Mesodermal cell (in vitro differentiated cells): ENCODE measurements around the gene ERC1.
A peak's percentile ranks its signal among the peaks of the same experiment; 100 is the strongest.
"Not testable (repeated sequence)": the region's sequence is repeated elsewhere in the genome, so short reads cannot be mapped to it uniquely, and the experiment has no call there.

Source experiments
- H3K27ac ChIP-seq: 2 replicates; pipeline ENCODE4 v1.7.0; 2013; ENCODE audit warnings: mild to moderate bottlenecking, low read depth, low read length, moderate library complexity; ENCODE audit not compliant: severe bottlenecking
- H3K36me3 ChIP-seq: 2 replicates; pipeline ENCODE4 v1.7.1; 2013; ENCODE audit warnings: mild to moderate bottlenecking, low read length, moderate library complexity; ENCODE audit not compliant: control insufficient read depth, insufficient read depth
- H3K4me1 ChIP-seq: one replicate; pipeline ENCODE4 v1.7.1; 2013; ENCODE audit warnings: mild to moderate bottlenecking, low read length; ENCODE audit not compliant: insufficient read depth, control insufficient read depth, poor library complexity, severe bottlenecking
- H3K4me3 ChIP-seq: 2 replicates; pipeline ENCODE4 v1.7.0; 2013; ENCODE audit warnings: low read length, control low read depth, mild to moderate bottlenecking; ENCODE audit not compliant: insufficient read depth, poor library complexity, severe bottlenecking; ENCODE audit errors: extremely low read depth
- H3K9me3 ChIP-seq: 2 replicates; pipeline ENCODE4 v1.7.1; 2013; ENCODE audit warnings: mild to moderate bottlenecking, low read length, moderate library complexity; ENCODE audit not compliant: control insufficient read depth
- WGBS, 2 experiments: methylation state at CpG; one replicate each; pipeline ENCODE4 v1.1.5; 2013; ENCODE audit warnings: missing lambda C conversion rate in 2 of 2; ENCODE audit not compliant: insufficient coverage in 2 of 2; 5-methylcytosine and 5-hydroxymethylcytosine counted together

The ERC1 gene

DNA sequence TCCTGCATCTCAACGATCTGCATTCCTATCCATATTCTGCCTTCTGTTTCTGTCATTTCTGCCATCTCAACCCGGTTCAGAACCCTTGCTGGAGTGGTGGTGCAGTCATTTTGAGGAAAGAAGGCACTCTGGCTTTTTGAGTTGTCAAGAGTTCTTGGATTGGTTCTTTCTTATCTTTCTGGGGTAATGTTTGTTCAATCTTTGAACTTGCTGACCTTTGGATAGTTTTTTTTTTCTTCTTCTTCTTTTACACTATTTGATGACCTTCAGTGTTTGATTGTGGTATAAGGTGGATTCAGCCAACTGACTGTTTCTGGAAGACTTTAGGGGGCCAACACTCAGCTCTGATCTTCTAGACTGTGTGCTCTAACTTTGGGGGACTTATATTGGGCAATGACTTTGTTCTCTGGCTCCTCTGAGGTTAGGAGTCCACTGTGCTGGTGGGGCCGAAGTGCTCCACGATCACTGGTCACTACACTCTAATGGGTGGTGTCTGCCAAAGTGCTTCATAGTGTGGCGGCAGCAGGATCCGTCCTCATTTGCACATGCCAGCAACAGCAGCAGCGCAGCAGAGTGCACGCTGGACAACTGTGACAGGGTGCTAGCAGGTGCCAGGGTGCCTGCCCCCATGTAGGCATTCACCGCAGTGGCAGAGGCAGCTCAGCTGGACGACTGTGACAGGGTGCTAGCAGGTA, 347.6 kb downstream of the ERC1 start:
- Histone ChIP-seq H3K9me3 (no peaks in the 10 kb centered on the region), H3K27ac (no peak overlapping the region), H3K4me3 (no peak overlapping the region), H3K36me3 (no peaks in the 10 kb centered on the region), H3K4me1 (no peaks in the 10 kb centered on the region)
- 98 to 99% methylated on average over 8 of the region's 10 CpGs for WGBS, 2 experiments

GRCh38 chr12:1339178-1339541, 348.1 kb downstream of the ERC1 start:
- WGBS, 2 experiments: 90 to 92% methylated on average over 4 to 6 of the region's 8 CpGs
- not testable (repeated sequence) for H3K4me3 ChIP-seq, H3K36me3 ChIP-seq, H3K27ac ChIP-seq, H3K9me3 ChIP-seq, H3K4me1 ChIP-seq

GRCh38 chr12:1339618-1340319, 348.7 kb downstream of the ERC1 start:
- WGBS, 2 experiments: 97 to 100% methylated on average over 6 to 7 of the region's 7 CpGs
- no peak overlapping the region for H3K4me3 ChIP-seq
- no peak overlapping the region for H3K27ac ChIP-seq
- H3K9me3 ChIP-seq: no peaks in the 10 kb centered on the region
- no peaks in the 10 kb centered on the region for H3K4me1 ChIP-seq
- no peaks in the 10 kb centered on the region for H3K36me3 ChIP-seq

DNA sequence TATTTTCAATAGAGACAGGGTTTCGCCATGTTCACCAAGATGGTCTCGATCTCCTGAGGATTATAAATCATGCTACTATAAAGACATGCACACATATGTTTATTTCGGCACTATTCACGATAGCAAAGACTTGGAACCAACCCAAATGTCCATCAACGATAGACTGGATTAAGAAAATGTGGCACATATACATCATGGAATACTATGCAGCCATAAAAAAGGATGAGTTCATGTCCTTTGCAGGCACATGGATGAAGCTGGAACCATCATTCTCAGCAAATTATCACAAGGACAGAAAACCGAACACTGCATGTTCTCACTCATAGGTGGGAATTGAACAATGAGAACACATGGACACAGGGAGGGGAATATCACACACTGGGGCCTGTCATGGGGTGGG, 350.2 kb downstream of the ERC1 start:
- not testable (repeated sequence) for H3K4me3 ChIP-seq, H3K4me1 ChIP-seq, H3K27ac ChIP-seq, H3K9me3 ChIP-seq, H3K36me3 ChIP-seq
- 87 to 93% methylated on average over 2 to 4 of the region's 6 CpGs for WGBS, 2 experiments

- H3K27ac ChIP-seq: no peak overlapping the region
- 92% methylated on average over 2 of the region's 6 CpGs; no CpG with 5 or more reads in 1 of the 2 experiments for WGBS, 2 experiments
These were observed 352.4 kb downstream of the ERC1 start for GRCh38 chr12:1343422-1343821.

GRCh38 chr12:1344245-1344644, 353.2 kb downstream of the ERC1 start:
- 88 to 95% methylated on average over 1 to 3 of the region's 4 CpGs for WGBS, 2 experiments
- Histone ChIP-seq H3K9me3 (no peaks in the 10 kb centered on the region), H3K4me1 (no peaks in the 10 kb centered on the region)

More at GRCh38 chr12:1343422-1343821, 352.4 kb downstream of the ERC1 start:
- Histone ChIP-seq H3K36me3 (peaks cover 3% of the 10 kb centered on the region), H3K4me1 (no peaks in the 10 kb centered on the region), H3K9me3 (no peaks in the 10 kb centered on the region), H3K4me3 (no peak overlapping the region)

GRCh38 chr12:1346126-1346525, 355.1 kb downstream of the ERC1 start:
- H3K4me3 ChIP-seq: no peak overlapping the region
- no peak overlapping the region for H3K27ac ChIP-seq
- peaks cover 15% of the 10 kb centered on the region for H3K4me1 ChIP-seq
- no peaks in the 10 kb centered on the region for H3K9me3 ChIP-seq
- no CpG with 5 or more reads among the region's 1 CpG for WGBS, 2 experiments
- peaks cover 3% of the 10 kb centered on the region for H3K36me3 ChIP-seq

More at GRCh38 chr12:1344245-1344644, 353.2 kb downstream of the ERC1 start:
- H3K36me3 ChIP-seq: peaks cover 3% of the 10 kb centered on the region
- no peak overlapping the region for H3K27ac ChIP-seq
- no peak overlapping the region for H3K4me3 ChIP-seq

DNA sequence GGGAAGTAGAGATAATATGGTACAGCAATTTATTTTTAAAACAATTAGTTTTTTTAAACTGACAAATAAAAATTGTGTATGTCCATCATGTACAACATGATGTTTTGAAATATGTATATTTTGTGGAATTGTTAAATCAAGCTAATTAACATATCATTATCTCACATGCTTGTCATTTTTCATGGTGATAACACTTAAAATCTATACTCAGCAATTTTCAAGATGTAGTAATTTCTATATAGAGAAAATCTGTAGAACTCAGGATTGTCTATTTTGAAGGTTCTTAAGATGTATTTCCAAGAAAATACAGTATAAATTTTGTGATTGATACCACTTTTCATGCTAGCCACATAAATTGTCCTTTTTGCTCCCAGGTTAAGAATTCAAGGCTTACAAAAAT, 356.3 kb downstream of the ERC1 start:
- Histone ChIP-seq H3K4me3 (no peak overlapping the region), H3K9me3 (no peaks in the 10 kb centered on the region), H3K36me3 (peaks cover 3% of the 10 kb centered on the region), H3K27ac (no peak overlapping the region), H3K4me1 (peaks cover 15% of the 10 kb centered on the region)

DNA sequence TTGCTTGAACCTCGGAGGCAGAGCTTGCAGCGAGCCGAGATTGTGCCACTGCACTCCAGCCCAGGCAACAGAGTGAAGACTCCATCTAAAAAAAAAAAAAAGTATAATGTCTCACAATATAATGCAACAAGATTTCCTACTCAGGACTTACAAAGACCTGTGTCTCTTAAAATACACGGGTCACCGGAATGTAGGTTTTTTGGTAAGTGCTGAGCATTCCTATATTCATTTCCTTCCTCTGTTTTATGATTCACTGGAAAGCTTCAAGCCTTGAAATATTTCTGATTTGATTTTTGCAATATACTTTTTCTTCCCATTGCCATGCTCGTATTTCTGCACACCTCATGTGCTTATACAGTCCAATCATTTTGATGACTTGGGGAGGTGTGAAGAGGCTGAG, 357.6 kb downstream of the ERC1 start:
- 96% methylated on average over 3 of the region's 6 CpGs; no CpG with 5 or more reads in 1 of the 2 experiments for whole genome bisulfite sequencing, 2 experiments
- H3K36me3 ChIP-seq: peaks cover 3% of the 10 kb centered on the region

GRCh38 chr12:1350055-1350933, 359.3 kb downstream of the ERC1 start:
- Histone ChIP-seq H3K9me3 (no peaks in the 10 kb centered on the region), H3K4me1 (peaks cover 15% of the 10 kb centered on the region), H3K27ac (peak overlapping the region; percentile 33), H3K36me3 (peaks cover 3% of the 10 kb centered on the region), H3K4me3 (no peak overlapping the region)
- 90 to 96% methylated on average over 3 to 4 of the region's 6 CpGs for WGBS, 2 experiments

More for the DNA sequence above, 357.6 kb downstream of the ERC1 start:
- Histone ChIP-seq H3K9me3 (no peaks in the 10 kb centered on the region), H3K4me1 (peaks cover 15% of the 10 kb centered on the region), H3K27ac (no peak overlapping the region), H3K4me3 (no peak overlapping the region)
